GM12801 (cell line): ENCODE measurements around the gene DUOX2.

ENCODE experiments used
- TF ChIP-seq, protein P1 (sequence below): IDR thresholded peaks from one replicate; pipeline ENCODE4 v1.5.1; 2011; ENCODE audit warnings: control low read depth; ENCODE audit not compliant: insufficient read length; ENCODE audit errors: extremely low read depth

DUOX2 gene

DNA sequence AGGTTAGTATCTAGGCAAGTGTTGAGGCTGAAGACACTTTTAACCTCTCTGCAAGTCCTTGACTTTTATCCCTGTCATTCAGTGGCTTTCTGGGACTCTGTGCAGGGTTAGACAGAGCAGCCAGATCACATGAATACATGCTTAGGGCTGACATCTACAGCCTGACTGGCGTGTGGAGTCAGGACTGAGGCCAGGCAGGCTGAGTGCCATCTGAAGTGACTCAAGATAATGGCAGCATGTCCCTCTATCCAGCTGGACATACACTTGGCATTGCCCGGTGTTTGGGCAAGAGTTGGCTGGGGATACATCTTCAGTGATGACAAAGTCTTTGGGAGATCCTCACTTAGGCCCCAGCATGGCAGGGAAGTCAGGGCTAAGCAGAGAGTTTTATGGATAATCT is 22.4 kb downstream of the DUOX2 start:
- TF ChIP-seq, protein P1, sequence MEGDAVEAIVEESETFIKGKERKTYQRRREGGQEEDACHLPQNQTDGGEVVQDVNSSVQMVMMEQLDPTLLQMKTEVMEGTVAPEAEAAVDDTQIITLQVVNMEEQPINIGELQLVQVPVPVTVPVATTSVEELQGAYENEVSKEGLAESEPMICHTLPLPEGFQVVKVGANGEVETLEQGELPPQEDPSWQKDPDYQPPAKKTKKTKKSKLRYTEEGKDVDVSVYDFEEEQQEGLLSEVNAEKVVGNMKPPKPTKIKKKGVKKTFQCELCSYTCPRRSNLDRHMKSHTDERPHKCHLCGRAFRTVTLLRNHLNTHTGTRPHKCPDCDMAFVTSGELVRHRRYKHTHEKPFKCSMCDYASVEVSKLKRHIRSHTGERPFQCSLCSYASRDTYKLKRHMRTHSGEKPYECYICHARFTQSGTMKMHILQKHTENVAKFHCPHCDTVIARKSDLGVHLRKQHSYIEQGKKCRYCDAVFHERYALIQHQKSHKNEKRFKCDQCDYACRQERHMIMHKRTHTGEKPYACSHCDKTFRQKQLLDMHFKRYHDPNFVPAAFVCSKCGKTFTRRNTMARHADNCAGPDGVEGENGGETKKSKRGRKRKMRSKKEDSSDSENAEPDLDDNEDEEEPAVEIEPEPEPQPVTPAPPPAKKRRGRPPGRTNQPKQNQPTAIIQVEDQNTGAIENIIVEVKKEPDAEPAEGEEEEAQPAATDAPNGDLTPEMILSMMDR: no peak

DNA sequence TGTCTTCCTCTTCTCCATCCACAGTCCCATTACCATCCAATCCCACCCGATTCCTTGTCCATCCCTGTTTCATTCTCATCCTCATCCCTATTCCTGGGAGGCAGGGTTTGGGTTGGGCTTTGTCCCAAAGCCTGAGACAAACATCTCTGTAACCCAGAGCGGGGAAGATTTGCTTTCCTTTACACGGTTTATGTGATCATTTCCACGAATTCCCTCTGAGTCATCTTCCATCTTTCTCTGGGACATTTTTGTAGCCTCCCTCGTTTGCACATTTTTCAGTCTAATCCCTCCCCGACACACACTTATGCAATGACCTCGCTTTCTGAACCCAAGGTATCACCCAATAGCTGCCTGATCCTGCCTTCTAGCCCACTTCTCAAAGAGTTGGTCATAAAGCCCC is 22.8 kb downstream of the DUOX2 start:
- TF ChIP-seq, protein P1: no peak

DNA sequence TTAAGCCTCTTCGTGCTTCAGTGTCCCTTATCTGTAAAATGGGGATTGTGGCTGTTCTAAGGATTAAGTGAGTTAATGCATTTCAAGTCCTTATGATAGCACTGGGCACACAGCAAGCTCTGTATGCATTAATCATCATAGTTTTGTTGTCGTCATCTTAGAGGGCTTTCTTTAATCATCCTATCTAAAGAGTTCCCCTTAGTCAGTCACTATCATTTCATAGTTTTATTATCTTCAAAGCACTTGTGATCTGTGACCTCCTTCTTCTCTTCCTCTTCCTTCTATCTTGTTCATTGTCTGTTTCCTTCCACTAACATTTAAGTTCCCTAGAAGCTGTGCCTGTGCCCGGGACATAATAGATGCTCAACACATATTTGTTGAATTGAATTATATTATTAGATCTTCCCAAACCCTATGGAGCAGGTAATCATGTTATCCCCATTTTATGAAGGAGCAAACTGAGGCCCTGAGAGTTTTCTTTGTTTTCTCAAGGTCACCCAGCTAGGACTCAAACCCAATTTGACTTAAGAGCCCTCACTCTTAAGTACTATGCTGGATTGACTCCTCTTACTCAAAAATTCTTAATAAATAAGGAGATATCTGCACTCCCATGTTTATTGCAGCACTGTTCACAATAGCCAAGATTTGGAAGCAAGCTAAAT is 24.1 kb downstream of the DUOX2 start:
- TF ChIP-seq, protein P1: no peak

DNA sequence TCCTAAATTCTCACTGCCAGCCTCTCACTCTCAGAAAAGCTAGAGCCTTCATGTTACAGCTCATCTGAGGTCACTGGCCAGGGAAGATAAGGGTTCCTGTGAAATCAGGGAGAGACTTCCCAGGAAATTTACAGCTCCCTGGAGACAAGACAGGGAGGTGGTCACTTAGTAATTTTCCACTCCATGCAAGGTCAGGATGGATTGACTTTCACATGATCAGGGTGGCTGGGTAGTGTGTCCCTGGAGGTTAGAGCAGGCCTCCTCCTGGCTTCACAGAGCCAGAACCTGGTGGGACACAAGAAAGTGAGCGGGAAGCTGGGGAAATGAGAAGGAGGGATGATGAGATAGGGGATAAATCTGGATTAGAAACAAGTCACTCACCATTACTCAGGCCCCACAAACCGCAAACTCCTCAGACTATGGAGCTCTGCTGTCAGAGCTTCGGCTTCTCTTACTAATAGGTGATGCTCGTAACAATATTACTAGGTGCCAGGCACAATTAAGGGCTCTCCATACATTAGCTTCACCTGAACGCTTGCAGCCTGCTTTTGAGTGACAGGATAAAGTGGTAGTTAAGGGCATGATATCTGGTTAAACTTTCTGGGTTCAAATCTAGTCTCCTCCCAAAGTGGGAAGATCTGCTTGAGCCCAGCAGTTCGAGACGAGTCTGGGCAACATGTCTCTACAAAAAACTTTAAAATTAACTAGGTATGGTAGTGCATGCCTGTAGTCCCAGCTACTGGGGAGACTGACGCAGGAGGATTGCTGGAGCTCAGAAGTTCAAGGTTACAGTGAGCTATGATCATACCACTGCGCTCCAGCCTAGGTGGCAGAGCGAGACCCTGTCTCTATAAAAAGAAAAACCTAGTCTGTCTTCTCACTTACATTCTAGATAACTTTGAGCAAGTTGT is 24.9 kb downstream of the DUOX2 start:
- TF ChIP-seq, protein P1: no peak

DNA sequence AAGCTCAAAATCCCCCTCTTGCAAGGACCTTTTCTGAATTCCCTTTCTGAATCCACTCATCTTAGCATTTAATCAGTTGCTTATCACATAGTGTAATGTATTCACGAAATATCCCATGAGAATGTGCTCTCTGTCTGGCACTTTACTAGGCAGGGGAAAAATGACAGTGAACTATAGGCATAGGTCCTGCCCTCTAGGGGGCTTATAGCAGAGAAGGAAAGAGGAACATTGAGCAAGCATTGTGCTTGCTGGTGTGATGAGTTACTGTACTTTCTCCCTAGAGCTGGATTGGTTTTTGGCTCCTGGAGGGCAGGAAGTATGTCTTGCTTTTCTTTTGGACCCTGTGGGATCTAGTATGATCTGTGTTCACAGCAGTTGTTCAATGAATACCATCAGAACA is 26.5 kb downstream of the DUOX2 start:
- TF ChIP-seq, protein P1: no peak

DNA sequence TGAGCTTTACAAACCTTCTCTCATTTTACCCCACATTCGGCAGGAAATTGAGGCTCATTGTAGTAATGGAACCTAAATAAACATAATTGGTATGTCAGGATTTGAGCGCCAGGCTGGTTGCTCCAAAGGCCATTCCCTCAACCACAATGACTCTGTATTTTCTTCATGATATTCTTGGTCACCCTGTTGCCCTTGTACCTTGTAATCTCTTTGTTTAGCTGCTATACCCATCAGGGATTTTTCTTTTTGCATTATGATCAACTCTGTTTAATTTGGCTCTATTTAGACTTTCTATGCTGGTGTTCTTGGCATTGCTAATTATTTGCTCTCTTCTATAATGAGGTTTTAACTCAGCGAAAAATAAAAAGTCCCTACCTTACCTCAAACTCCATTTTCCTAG is 29.8 kb downstream of the DUOX2 start:
- TF ChIP-seq, protein P1: no peak

DNA sequence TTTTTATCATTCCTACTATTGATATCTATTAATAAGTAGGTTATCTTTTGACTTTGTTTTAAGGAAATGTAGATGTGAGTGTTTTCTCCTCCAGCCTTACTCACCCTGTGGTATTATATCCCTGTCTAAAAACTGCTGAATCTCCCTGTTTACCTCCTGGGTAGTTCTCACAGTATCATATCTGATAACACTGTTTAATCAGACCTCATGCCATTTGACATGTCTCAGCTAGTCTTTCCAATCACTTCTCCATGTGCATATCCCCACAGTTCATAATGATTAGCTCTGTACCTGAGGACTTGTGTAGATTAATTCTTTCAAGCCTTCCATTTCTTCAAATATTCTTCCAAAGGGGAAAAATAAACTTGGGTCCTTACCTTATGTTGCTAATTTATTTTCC is 30.7 kb downstream of the DUOX2 start:
- TF ChIP-seq, protein P1: no peak
